IMR-90 (cell line): ENCODE measurements around the gene LDLRAD4. TPM values are rescaled to one million over a fixed set of nuclear protein-coding genes. Genes with fewer than 3 reads are reported as not detected.

Experiments used
- ATAC-seq: fragments of 200-7000 bp; cut with Tn5 transposase; 2 replicates; pipeline ENCODE4 v1.9.1; 2020; ENCODE audit warnings: low read depth, mild to moderate bottlenecking, moderate library complexity
- BruUV-seq: library from RNA; stranded (reverse); fragments of 400-500 nt; replicated peaks from 2 replicates; lab custom pipeline; 2021; lab: Mats Ljungman, UMichigan
- CTCF ChIA-PET: fragments of 300-600 bp; formaldehyde crosslinking; extraction: SDS; loops from one replicate; lab custom pipeline; 2021; ENCODE audit warnings: antibody characterized with exemption; lab: Yijun Ruan, JAX
- POLR2A ChIA-PET: fragments of 300-600 bp; sonication (Branson Sonifier 250); formaldehyde crosslinking; loops from one replicate; lab custom pipeline; 2022; ENCODE audit warnings: antibody characterized with exemption; ENCODE audit not compliant: unreplicated experiment; lab: Charles Lee
- DNase-seq: peaks from one replicate; pipeline ENCODE4 v3.0.0; 2013
- H2AFZ ChIP-seq: replicated peaks from 2 replicates; pipeline ENCODE3; 2013; ENCODE audit warnings: low read length, mild to moderate bottlenecking; ENCODE audit not compliant: poor library complexity
- H2AK5ac ChIP-seq: 2 replicates; pipeline ENCODE4 v1.6.1; 2013; ENCODE audit warnings: low read depth, low read length, inconsistent platforms
- H2AK9ac ChIP-seq: replicated peaks from 2 replicates; pipeline ENCODE3; 2013; ENCODE audit warnings: mild to moderate bottlenecking, low read depth, low read length, moderate library complexity; ENCODE audit not compliant: poor library complexity
- H2BK120ac ChIP-seq: 2 replicates; pipeline ENCODE4 v1.6.1; 2013; ENCODE audit warnings: low read depth, low read length, inconsistent platforms
- H2BK15ac ChIP-seq: 3 replicates; pipeline ENCODE4 v1.6.1; 2013; ENCODE audit warnings: low read depth, low read length, inconsistent platforms
- H2BK20ac ChIP-seq: 2 replicates; pipeline ENCODE4 v1.6.1; 2013; ENCODE audit warnings: low read depth, mild to moderate bottlenecking, inconsistent platforms, low read length, moderate library complexity
- H2BK5ac ChIP-seq: 2 replicates; pipeline ENCODE4 v1.6.1; 2013; ENCODE audit warnings: mild to moderate bottlenecking, low read depth, low read length, inconsistent platforms; ENCODE audit not compliant: poor library complexity, severe bottlenecking
- H3K14ac ChIP-seq: replicated peaks from 2 replicates; pipeline ENCODE4 v1.6.1; 2013; ENCODE audit warnings: low read depth, low read length, inconsistent platforms
- H3K18ac ChIP-seq: 2 replicates; pipeline ENCODE4 v1.6.1; 2013; ENCODE audit warnings: low read depth, low read length, control low read depth
- H3K23ac ChIP-seq: 2 replicates; pipeline ENCODE4 v1.6.1; 2013; ENCODE audit warnings: low read depth, low read length, inconsistent platforms
- H3K27ac ChIP-seq: 2 replicates; pipeline ENCODE4 v1.5.1; 2013; ENCODE audit warnings: mild to moderate bottlenecking, control low read depth, low read length; ENCODE audit not compliant: insufficient read depth
- H3K27me3 ChIP-seq: 2 replicates; pipeline ENCODE4 v1.6.1; 2013; ENCODE audit warnings: low read length; ENCODE audit not compliant: control insufficient read depth, insufficient read depth
- H3K36me3 ChIP-seq: 2 replicates; pipeline ENCODE4 v1.6.1; 2013; ENCODE audit warnings: low read length, mixed read lengths; ENCODE audit not compliant: control insufficient read depth, insufficient read depth
- H3K4ac ChIP-seq: 2 replicates; pipeline ENCODE4 v1.6.1; 2013; ENCODE audit warnings: low read depth, low read length, inconsistent platforms
- H3K4me1 ChIP-seq: 2 replicates; pipeline ENCODE4 v1.6.1; 2013; ENCODE audit warnings: low read length, mixed read lengths; ENCODE audit not compliant: control insufficient read depth, insufficient read depth
- H3K4me2 ChIP-seq: 2 replicates; pipeline ENCODE4 v1.6.1; 2013; ENCODE audit warnings: low read depth, mild to moderate bottlenecking, control low read depth, low read length, moderate library complexity
- H3K4me3 ChIP-seq: 2 replicates; pipeline ENCODE4 v1.5.1; 2013; ENCODE audit warnings: low read depth, mild to moderate bottlenecking, control low read depth, low read length, moderate library complexity; ENCODE audit not compliant: insufficient read depth
- H3K56ac ChIP-seq: 2 replicates; pipeline ENCODE4 v1.6.1; 2013; ENCODE audit warnings: low read length, inconsistent platforms; ENCODE audit not compliant: insufficient read depth; ENCODE audit errors: extremely low read depth
- H3K79me1 ChIP-seq, 2 experiments: 2 replicates each; pipeline ENCODE4 v1.6.1; 2013; ENCODE audit warnings: low read length in 2 of 2, inconsistent platforms in 1 of 2, low read depth in 1 of 2
- H3K9ac ChIP-seq: 2 replicates; pipeline ENCODE4 v1.6.1; 2013; ENCODE audit warnings: low read depth, low read length, control low read depth
- H3K9me1 ChIP-seq: 2 replicates; pipeline ENCODE4 v1.6.1; 2013; ENCODE audit warnings: low read length, inconsistent platforms; ENCODE audit not compliant: insufficient read depth
- H3K9me3 ChIP-seq: 2 replicates; pipeline ENCODE4 v1.6.1; 2013; ENCODE audit warnings: low read length; ENCODE audit not compliant: control insufficient read depth, insufficient read depth
- H4K20me1 ChIP-seq: 2 replicates; pipeline ENCODE4 v1.6.1; 2013; ENCODE audit warnings: low read length, inconsistent platforms; ENCODE audit not compliant: insufficient read depth
- H4K5ac ChIP-seq: 2 replicates; pipeline ENCODE4 v1.6.1; 2013; ENCODE audit warnings: mild to moderate bottlenecking, low read depth, low read length, control low read depth
- H4K8ac ChIP-seq, 2 experiments: 2 replicates each; pipeline ENCODE4 v1.6.1; 2013; ENCODE audit warnings: low read depth in 2 of 2, low read length in 2 of 2, control low read depth in 1 of 2, inconsistent platforms in 1 of 2
- H4K91ac ChIP-seq: 2 replicates; pipeline ENCODE4 v1.6.1; 2013; ENCODE audit warnings: low read depth, low read length, inconsistent platforms; ENCODE audit not compliant: insufficient read depth
- BHLHE40 ChIP-seq: fragments of 150-350 bp; IDR thresholded peaks from 2 replicates; pipeline ENCODE4 v1.6.1; 2016; ENCODE audit warnings: mild to moderate bottlenecking, low read depth, low read length
- MAFK ChIP-seq: IDR thresholded peaks from 2 replicates; pipeline ENCODE4 v1.6.1; 2012; ENCODE audit warnings: low read depth, low read length, improper control_type of control experiment
- MXI1 ChIP-seq: IDR thresholded peaks from 2 replicates; pipeline ENCODE4 v1.6.1; 2012; ENCODE audit warnings: low read depth, mild to moderate bottlenecking, low read length, moderate library complexity, borderline replicate concordance
- POLR2A ChIP-seq: IDR thresholded peaks from 2 replicates; pipeline ENCODE4 v1.6.1; 2012; ENCODE audit warnings: mild to moderate bottlenecking, low read depth, low read length
- WGBS, 2 experiments: methylation state at CpG; one replicate each; pipeline versions ENCODE4 v1.1.5 to v1.1.7; 2013; ENCODE audit warnings: missing lambda C conversion rate in 2 of 2; ENCODE audit not compliant: insufficient read length in 1 of 2; ENCODE audit errors: extremely low coverage in 2 of 2; 5-methylcytosine and 5-hydroxymethylcytosine counted together
- dilution Hi-C: fragments of 300-500 bp; cut with HindIII; formaldehyde crosslinking; loops from one replicate; pipeline ENCODE4 v1.14.3; 2018; ENCODE audit warnings: low sequenced_read_pairs; ENCODE audit not compliant: unreplicated experiment
- in situ Hi-C: fragments of 300-500 bp; cut with MboI; formaldehyde crosslinking; loops from 3 replicates; pipeline ENCODE4 v1.14.3; 2019; ENCODE audit warnings: low sequenced_read_pairs, inconsistent platforms, mixed read lengths
- intact Hi-C: fragments of 100-400 bp; cut with micrococcal nuclease; formaldehyde crosslinking; loops from 2 replicates; pipeline ENCODE4 v1.10.0; 2022
- polyA plus RNA-seq, 3 experiments: library from polyadenylated mRNA; depleted of rRNA; stranded (reverse); fragments of >200 nt; gene quantifications; 2 replicates each; pipeline ENCODE4 v1.2.3, GENCODE V29; 2012; ENCODE audit warnings: low replicate concordance in 1 of 3
- total RNA-seq: library from RNA; depleted of rRNA; stranded (reverse); fragments of >200 nt; gene quantifications from 2 replicates; pipeline ENCODE4 v1.2.3, GENCODE V29; 2012
- TF ChIP-seq, protein P1 (sequence below): conservative IDR thresholded peaks from 2 replicates; pipeline ENCODE4 v1.5.1; 2012; ENCODE audit warnings: mild to moderate bottlenecking, low read depth, low read length, improper control_type of control experiment

The LDLRAD4 gene
- total and polyA plus RNA-seq, 2 of the 4 experiments (the other 2 are of a cell fraction): not detected

DNA sequence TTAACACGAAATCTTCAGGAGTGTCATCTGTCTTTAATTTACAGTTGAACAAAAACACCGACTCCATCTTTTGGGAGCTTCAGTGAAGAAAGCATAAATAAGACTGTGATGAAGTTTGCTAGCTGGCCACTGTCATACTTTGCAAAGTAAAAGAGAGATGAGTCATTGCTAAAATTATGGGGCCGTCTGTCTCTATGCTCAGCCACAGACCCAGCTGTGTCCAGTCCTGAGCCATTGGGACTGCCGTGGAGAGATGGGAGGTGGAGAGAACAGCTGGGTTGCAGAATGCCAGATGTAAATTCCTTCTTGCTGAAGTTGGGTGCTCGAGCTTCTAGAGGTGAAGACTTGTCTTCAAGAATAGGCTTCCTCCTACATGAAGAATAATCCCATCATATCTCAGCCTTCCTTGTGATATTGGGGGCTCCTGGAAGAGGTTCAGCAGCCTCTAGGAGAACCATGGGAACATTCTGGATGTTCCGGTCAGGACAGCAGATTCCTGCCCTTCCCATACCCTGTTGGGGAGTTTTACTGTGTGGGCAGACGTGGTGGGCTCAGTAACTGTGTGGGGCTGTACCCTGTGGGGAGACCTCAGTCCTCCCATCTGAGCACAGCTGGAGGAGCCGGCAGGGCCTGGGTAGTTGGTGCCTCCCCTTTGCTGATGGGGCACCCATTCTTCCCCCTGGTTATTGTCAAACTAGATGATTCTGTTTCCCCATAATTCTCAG is 71.1 kb downstream of the LDLRAD4 start:
- Histone ChIP-seq H2BK120ac (no peak overlapping the region), H4K5ac (no peak overlapping the region), H2AFZ (no peak overlapping the region), H3K18ac (no peak overlapping the region), H3K4me3 (no peak overlapping the region), H3K56ac (no peak overlapping the region), H3K14ac (no peak overlapping the region), H2BK20ac (no peak overlapping the region), H4K91ac (no peak overlapping the region), H2AK9ac (no peak overlapping the region), H3K9me3 (no peaks in the 10 kb centered on the region; the same call in 1 of the 2 replicates), H2AK5ac (no peak overlapping the region), H3K36me3 (no peaks in the 10 kb centered on the region), H3K9me1 (no peaks in the 10 kb centered on the region), H3K4me1 (no peaks in the 10 kb centered on the region), H3K4ac (no peak overlapping the region), H3K4me2 (no peak overlapping the region), H4K20me1 (no peaks in the 10 kb centered on the region), H3K27ac (no peak overlapping the region), H3K79me1 (no peaks in the 10 kb centered on the region), H2BK15ac (no peak overlapping the region), H4K8ac (no peak overlapping the region), H3K27me3 (no peaks in the 10 kb centered on the region; the same call in 1 of the 2 replicates), H3K23ac (no peak overlapping the region), H2BK5ac (no peak overlapping the region), H3K9ac (no peak overlapping the region)
- ChIA-PET CTCF (no interaction called here), POLR2A (no interaction called here)
- in situ Hi-C loops: no loop called here
- no TSS peak for BruUV-seq
- DNase-seq (no peak), ATAC-seq (no peak)
- TF ChIP-seq POLR2A (no peak), MXI1 (no peak), BHLHE40 (no peak), MAFK (no peak)
- TF ChIP-seq, protein P1, sequence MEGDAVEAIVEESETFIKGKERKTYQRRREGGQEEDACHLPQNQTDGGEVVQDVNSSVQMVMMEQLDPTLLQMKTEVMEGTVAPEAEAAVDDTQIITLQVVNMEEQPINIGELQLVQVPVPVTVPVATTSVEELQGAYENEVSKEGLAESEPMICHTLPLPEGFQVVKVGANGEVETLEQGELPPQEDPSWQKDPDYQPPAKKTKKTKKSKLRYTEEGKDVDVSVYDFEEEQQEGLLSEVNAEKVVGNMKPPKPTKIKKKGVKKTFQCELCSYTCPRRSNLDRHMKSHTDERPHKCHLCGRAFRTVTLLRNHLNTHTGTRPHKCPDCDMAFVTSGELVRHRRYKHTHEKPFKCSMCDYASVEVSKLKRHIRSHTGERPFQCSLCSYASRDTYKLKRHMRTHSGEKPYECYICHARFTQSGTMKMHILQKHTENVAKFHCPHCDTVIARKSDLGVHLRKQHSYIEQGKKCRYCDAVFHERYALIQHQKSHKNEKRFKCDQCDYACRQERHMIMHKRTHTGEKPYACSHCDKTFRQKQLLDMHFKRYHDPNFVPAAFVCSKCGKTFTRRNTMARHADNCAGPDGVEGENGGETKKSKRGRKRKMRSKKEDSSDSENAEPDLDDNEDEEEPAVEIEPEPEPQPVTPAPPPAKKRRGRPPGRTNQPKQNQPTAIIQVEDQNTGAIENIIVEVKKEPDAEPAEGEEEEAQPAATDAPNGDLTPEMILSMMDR: no peak
- intact Hi-C loops: no loop called here
- dilution Hi-C loops: no loop called here
- WGBS, 2 experiments: no CpG with 5 or more reads among the region's 8 CpGs
